ENCODE results near the gene TIMM17A. TPM values are rescaled to one million over a fixed set of nuclear protein-coding genes. Genes with fewer than 3 reads are reported as not detected.

TIMM17A gene
- polyA plus RNA-seq, 1 donor (not counting 4 experiments of a cell fraction or from before 2014, with no cell fraction given) = 116 TPM

- Histone ChIP-seq H3K9ac (ENCODE audit: control insufficient read depth, extremely low read depth, insufficient read depth, low read length) (no peak overlapping the region), H2AFZ (ENCODE audit: control insufficient read depth, low read length) (no peak overlapping the region), H3K36me3 (ENCODE audit: control insufficient read depth in 2 of 2, extremely low read depth in 1 of 2, insufficient read depth in 2 of 2, low read length in 2 of 2) (no peaks in the 10 kb centered on the region), H3K4me1 (ENCODE audit: control insufficient read depth, extremely low read depth, insufficient read depth, low read length) (no peaks in the 10 kb centered on the region), H3K79me2 (ENCODE audit: control insufficient read depth, insufficient read depth, low read length) (no peaks in the 10 kb centered on the region), H3K9me1 (ENCODE audit: control insufficient read depth, extremely low read depth, insufficient read depth, low read length) (no peaks in the 10 kb centered on the region), H3K4me3 (ENCODE audit: control insufficient read depth in 2 of 3, extremely low read depth in 1 of 3, insufficient read depth in 2 of 3, low read depth in 1 of 3, low read length in 3 of 3) (no peak overlapping the region), H3K9me3 (ENCODE audit: control insufficient read depth, low read depth, low read length) (no peaks in the 10 kb centered on the region), H3K27me3 (ENCODE audit: control insufficient read depth, extremely low read depth, insufficient read depth, low read length) (no peaks in the 10 kb centered on the region), H4K20me1 (ENCODE audit: control insufficient read depth, extremely low read depth, insufficient read depth, low read length) (no peaks in the 10 kb centered on the region), H3K27ac (ENCODE audit: control insufficient read depth, insufficient read depth, low read length) (no peak overlapping the region), H3K4me2 (ENCODE audit: control insufficient read depth, extremely low read depth, insufficient read depth, low read depth, low read length) (no peak overlapping the region)
- DNase-seq (ENCODE audit: low read depth, low spot score) (no peak), FAIRE-seq (no peak)
- dilution Hi-C loops (cut with MboI; ENCODE audit: extremely low pct_ligation_motif_present, low sequenced_read_pairs) = no loop called here
- TF ChIP-seq, protein P1, sequence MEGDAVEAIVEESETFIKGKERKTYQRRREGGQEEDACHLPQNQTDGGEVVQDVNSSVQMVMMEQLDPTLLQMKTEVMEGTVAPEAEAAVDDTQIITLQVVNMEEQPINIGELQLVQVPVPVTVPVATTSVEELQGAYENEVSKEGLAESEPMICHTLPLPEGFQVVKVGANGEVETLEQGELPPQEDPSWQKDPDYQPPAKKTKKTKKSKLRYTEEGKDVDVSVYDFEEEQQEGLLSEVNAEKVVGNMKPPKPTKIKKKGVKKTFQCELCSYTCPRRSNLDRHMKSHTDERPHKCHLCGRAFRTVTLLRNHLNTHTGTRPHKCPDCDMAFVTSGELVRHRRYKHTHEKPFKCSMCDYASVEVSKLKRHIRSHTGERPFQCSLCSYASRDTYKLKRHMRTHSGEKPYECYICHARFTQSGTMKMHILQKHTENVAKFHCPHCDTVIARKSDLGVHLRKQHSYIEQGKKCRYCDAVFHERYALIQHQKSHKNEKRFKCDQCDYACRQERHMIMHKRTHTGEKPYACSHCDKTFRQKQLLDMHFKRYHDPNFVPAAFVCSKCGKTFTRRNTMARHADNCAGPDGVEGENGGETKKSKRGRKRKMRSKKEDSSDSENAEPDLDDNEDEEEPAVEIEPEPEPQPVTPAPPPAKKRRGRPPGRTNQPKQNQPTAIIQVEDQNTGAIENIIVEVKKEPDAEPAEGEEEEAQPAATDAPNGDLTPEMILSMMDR (optimal IDR thresholded peaks at IDR 0.05 in 1 of 3, IDR thresholded peaks at IDR 0.05 in 1 of 3, conservative IDR thresholded peaks at IDR 0.05 in 1 of 3; ENCODE audit: extremely low read depth in 1 of 3, insufficient read depth in 2 of 3, low read length in 3 of 3) = no peak
- no peak for TF ChIP-seq EZH2 (IDR thresholded peaks at IDR 0.05; ENCODE audit: low read length)
Observed at GRCh38 chr1:201928266-201928665, 27.0 kb upstream of the TIMM17A start.

- dilution Hi-C loops (cut with MboI; ENCODE audit: extremely low pct_ligation_motif_present, low sequenced_read_pairs) = no loop called here
- no peaks in the 10 kb centered on the region for H4K20me1 ChIP-seq (ENCODE audit: control insufficient read depth, extremely low read depth, insufficient read depth, low read length)
- H3K27me3 ChIP-seq (ENCODE audit: control insufficient read depth, extremely low read depth, insufficient read depth, low read length) = no peaks in the 10 kb centered on the region
- no peak overlapping the region for H3K4me3 ChIP-seq (ENCODE audit: control insufficient read depth in 2 of 3, extremely low read depth in 1 of 3, insufficient read depth in 2 of 3, low read depth in 1 of 3, low read length in 3 of 3)
- no peaks in the 10 kb centered on the region for H3K4me1 ChIP-seq (ENCODE audit: control insufficient read depth, extremely low read depth, insufficient read depth, low read length)
- no peak overlapping the region for H3K4me2 ChIP-seq (ENCODE audit: control insufficient read depth, extremely low read depth, insufficient read depth, low read depth, low read length)
- no peak overlapping the region for H3K27ac ChIP-seq (ENCODE audit: control insufficient read depth, insufficient read depth, low read length)
- H3K36me3 ChIP-seq (ENCODE audit: control insufficient read depth in 2 of 2, extremely low read depth in 1 of 2, insufficient read depth in 2 of 2, low read length in 2 of 2) = no peaks in the 10 kb centered on the region
- H2AFZ ChIP-seq (ENCODE audit: control insufficient read depth, low read length) = no peak overlapping the region
- DNase-seq (ENCODE audit: low read depth, low spot score) = no peak
- no peak overlapping the region for H3K9ac ChIP-seq (ENCODE audit: control insufficient read depth, extremely low read depth, insufficient read depth, low read length)
- no peaks in the 10 kb centered on the region for H3K9me1 ChIP-seq (ENCODE audit: control insufficient read depth, extremely low read depth, insufficient read depth, low read length)
- H3K9me3 ChIP-seq (ENCODE audit: control insufficient read depth, low read depth, low read length) = no peaks in the 10 kb centered on the region
- no peak for FAIRE-seq
- TF ChIP-seq EZH2 (IDR thresholded peaks at IDR 0.05; ENCODE audit: low read length) = no peak
- TF ChIP-seq, protein P1 (optimal IDR thresholded peaks at IDR 0.05 in 1 of 3, IDR thresholded peaks at IDR 0.05 in 1 of 3, conservative IDR thresholded peaks at IDR 0.05 in 1 of 3; ENCODE audit: extremely low read depth in 1 of 3, insufficient read depth in 2 of 3, low read length in 3 of 3) = no peak
- no peaks in the 10 kb centered on the region for H3K79me2 ChIP-seq (ENCODE audit: control insufficient read depth, insufficient read depth, low read length)
Observed at GRCh38 chr1:201930137-201930536, 25.2 kb upstream of the TIMM17A start.
